Spleen (tissue), 7 donors: ENCODE measurements around the gene MT1F.

ENCODE experiments used
- POLR2A ChIP-seq, 3 donors: fragments of 450-650 bp; IDR thresholded peaks; one replicate each; pipeline ENCODE4 v1.5.1; 2017; ENCODE audit warnings: antibody characterized with exemption in 3 of 3, mild to moderate bottlenecking in 1 of 3
- TF ChIP-seq, protein P1 (sequence below), 11 experiments: fragments of 200-600 bp in 7 of 11; fragments of 450-650 bp in 4 of 11; sonication (generic) in 4 of 11; IDR thresholded peaks in 8 of 11; conservative IDR thresholded peaks in 3 of 11; 1 replicate in 7 of 11; 2 replicates in 4 of 11; pipeline versions ENCODE4 v1.4.0 to v1.8.0; 2016 to 2021; ENCODE audit warnings: antibody characterized with exemption in 11 of 11, inconsistent platforms in 4 of 11, mild to moderate bottlenecking in 1 of 11
- donor health status: DM: no; HTN: no; CAD: no; lungs with moderate emphysema.
- donor health status: DM: no; HTN: no; CAD: no.
- donor health status: DM: no; HTN: no; CAD: no.

DNA sequence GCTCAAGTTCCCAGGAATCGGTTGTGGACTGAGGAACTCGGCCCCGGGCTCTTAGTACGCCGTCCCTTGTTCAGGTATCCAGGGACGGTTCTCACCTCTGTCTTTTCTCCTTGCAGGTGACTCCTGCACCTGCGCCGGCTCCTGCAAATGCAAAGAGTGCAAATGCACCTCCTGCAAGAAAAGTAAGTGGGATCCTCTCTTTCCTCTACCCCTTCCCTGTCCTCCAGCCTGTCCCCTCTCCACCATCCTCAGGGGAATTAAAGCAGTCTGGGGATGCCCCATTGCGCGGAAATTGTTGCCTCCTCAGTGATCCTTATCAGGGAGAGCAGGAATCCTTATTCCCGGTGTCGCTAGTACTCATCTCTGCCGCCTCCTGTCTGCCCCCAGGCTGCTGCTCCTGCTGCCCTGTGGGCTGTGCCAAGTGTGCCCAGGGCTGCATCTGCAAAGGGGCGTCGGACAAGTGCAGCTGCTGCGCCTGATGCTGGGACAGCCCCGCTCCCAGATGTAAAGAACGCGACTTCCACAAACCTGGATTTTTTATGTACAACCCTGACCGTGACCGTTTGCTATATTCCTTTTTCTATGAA lies 48.8 kb upstream of the MT1F start:
- TF ChIP-seq, protein P1, sequence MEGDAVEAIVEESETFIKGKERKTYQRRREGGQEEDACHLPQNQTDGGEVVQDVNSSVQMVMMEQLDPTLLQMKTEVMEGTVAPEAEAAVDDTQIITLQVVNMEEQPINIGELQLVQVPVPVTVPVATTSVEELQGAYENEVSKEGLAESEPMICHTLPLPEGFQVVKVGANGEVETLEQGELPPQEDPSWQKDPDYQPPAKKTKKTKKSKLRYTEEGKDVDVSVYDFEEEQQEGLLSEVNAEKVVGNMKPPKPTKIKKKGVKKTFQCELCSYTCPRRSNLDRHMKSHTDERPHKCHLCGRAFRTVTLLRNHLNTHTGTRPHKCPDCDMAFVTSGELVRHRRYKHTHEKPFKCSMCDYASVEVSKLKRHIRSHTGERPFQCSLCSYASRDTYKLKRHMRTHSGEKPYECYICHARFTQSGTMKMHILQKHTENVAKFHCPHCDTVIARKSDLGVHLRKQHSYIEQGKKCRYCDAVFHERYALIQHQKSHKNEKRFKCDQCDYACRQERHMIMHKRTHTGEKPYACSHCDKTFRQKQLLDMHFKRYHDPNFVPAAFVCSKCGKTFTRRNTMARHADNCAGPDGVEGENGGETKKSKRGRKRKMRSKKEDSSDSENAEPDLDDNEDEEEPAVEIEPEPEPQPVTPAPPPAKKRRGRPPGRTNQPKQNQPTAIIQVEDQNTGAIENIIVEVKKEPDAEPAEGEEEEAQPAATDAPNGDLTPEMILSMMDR (IDR thresholded peaks at IDR 0.05 in 8 of 11, conservative IDR thresholded peaks at IDR 0.05 in 3 of 11), result no peak
- no peak for TF ChIP-seq POLR2A (IDR thresholded peaks at IDR 0.05)
